DND-41 (cell line): ENCODE data around the gene ABCG5.

Experiments
- CTCF ChIP-seq: IDR thresholded peaks from 2 replicates; pipeline ENCODE4 v1.5.1; 2012; ENCODE audit warnings: borderline replicate concordance, low read length, moderate library complexity, mild to moderate bottlenecking; ENCODE audit not compliant: poor library complexity, severe bottlenecking; ENCODE audit errors: extremely low read depth
- EZH2 ChIP-seq: IDR thresholded peaks from 3 replicates; pipeline ENCODE4 v1.6.1; 2012; ENCODE audit warnings: borderline replicate concordance, low read depth, mild to moderate bottlenecking, moderate library complexity, low read length, inconsistent platforms; ENCODE audit not compliant: severe bottlenecking

GRCh38 chr2:43810452-43810851 is 28.2 kb downstream of the ABCG5 start:
- TF ChIP-seq CTCF (no peak), EZH2 (no peak)
